ENCODE data around the gene ADH6.
"Not testable (repeated sequence)": the region's sequence is repeated elsewhere in the genome, so short reads cannot be mapped to it uniquely, and the experiment has no call there.

DNA sequence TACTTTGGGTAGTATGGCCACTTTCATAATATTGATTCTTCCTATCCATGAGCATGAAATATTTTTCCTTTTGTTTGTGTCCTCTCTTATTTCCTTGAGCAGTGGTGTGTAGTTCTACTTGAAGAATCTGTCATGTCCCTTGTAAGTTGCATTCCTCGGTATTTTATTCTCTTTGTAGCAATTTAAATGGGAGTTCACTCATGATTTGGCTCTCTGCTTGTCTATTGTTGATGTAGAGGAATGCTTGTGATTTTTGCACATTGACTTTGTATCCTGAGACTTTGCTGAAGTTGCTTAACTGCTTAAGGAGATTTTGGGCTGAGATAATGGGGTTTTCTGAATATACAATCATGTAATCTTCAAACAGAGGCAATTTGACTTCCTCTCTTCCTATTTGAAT lies 9.7 kb upstream of the ADH6 start:
- TF ChIP-seq, protein P1, sequence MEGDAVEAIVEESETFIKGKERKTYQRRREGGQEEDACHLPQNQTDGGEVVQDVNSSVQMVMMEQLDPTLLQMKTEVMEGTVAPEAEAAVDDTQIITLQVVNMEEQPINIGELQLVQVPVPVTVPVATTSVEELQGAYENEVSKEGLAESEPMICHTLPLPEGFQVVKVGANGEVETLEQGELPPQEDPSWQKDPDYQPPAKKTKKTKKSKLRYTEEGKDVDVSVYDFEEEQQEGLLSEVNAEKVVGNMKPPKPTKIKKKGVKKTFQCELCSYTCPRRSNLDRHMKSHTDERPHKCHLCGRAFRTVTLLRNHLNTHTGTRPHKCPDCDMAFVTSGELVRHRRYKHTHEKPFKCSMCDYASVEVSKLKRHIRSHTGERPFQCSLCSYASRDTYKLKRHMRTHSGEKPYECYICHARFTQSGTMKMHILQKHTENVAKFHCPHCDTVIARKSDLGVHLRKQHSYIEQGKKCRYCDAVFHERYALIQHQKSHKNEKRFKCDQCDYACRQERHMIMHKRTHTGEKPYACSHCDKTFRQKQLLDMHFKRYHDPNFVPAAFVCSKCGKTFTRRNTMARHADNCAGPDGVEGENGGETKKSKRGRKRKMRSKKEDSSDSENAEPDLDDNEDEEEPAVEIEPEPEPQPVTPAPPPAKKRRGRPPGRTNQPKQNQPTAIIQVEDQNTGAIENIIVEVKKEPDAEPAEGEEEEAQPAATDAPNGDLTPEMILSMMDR (IDR thresholded peaks at IDR 0.05; ENCODE audit: low read length) = not testable (repeated sequence)
- not testable (repeated sequence) for TF ChIP-seq EZH2 (optimal IDR thresholded peaks at IDR 0.05; ENCODE audit: low read depth, low read length)
